Measurements from ENCODE around the gene ACOXL.

Gene ACOXL

DNA sequence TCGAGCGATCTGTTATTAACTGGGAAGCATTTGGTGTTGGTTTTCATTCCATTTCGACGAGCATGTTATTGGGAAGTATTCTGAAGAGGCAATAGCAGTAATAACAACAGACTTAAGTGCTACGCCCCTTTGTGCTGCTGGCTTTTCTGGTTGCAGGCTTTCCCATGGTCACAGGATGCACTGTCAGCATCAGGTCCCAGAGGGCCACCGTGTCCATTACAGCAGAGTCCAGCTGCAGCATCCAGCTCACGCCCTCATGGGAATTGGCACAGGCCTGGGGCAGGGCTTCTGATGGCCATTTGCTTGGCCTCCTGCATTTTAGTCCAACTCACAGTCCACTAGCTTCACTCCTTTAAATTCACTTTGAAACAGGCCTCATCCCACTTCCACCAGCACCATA lies 432.7 kb downstream of the ACOXL start:
- no peak for DNase-seq (ENCODE audit: low read depth in 2 of 2)

- DNase-seq (ENCODE audit: low read depth in 2 of 2): no peak
These were observed 433.7 kb downstream of the ACOXL start for GRCh38 chr2:111166115-111166514.

DNA sequence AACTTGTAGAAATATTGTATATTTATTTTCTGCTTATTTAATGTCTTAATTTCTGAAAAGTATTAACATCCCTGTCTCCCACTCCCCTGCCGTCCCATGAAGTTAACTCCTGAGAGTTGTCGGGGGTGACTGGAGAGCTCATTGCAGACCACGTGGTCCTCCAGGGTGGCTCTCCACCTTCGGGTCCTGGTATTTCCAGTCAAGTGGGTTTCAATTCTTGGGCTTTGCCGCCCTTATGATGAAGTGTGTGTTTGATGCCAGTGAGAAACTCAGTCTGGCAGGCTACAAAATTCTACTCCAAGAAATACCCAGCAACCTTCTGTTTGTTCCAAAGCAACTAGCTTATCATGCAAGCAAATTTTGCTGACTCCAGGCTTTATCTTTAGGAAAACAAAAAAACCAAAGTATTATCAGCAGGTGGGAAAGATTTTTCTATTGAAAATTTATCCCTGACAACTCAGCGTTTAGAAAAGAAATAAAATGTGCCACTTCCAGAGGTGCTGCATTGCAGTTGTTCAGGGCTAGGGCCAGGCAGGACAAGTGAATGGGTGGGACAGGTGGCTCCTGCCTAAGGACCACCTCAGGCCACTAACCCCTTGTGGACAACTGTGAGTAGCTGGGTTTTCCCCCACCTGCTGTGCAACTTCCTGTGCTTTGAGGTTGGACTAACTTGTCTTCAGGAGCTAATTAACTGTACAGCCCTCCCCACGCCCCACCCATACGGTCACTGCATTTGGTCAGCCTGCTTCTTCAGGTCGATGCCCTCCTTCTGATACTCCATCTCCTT lies 434.9 kb downstream of the ACOXL start:
- no peak for DNase-seq (ENCODE audit: low read depth in 2 of 2)

- no peak for DNase-seq (ENCODE audit: low read depth in 2 of 2)
These were observed 435.4 kb downstream of the ACOXL start for GRCh38 chr2:111167863-111168162.

All from stimulated activated CD8-positive, alpha-beta memory T cell treated with anti-CD3 and anti-CD28 coated beads, Interleukin-7, amount 100 ng/mL, for 4 hours (primary cell).